Cardiac fibroblast (primary cell): ENCODE results near the gene BTBD18.

Experiments used
- DNase-seq, 2 donors: peaks; one replicate each; pipeline versions ENCODE4 v3.0.0 to v3.0.0-alpha.2; 2010; ENCODE audit warnings: low read depth in 2 of 2
- H3K4me3 ChIP-seq, 2 donors: replicated peaks in 1 of 2; 1 replicate in 1 of 2; 2 replicates in 1 of 2; pipeline ENCODE4 v1.5.1; 2011; ENCODE audit warnings: low read depth in 2 of 2, low read length in 2 of 2, mild to moderate bottlenecking in 2 of 2, moderate library complexity in 1 of 2
- CTCF ChIP-seq: IDR thresholded peaks from one replicate; pipeline ENCODE4 v1.5.1; 2011; ENCODE audit warnings: low read depth, mild to moderate bottlenecking, low read length, inconsistent platforms

Gene BTBD18

GRCh38 chr11:57776031-57776521 is 24.5 kb upstream of the BTBD18 start:
- H3K4me3 ChIP-seq = no peak overlapping the region
- no peak for TF ChIP-seq CTCF
- DNase-seq = peak; percentile 48 to 72

- peak; percentile 41 to 46 for DNase-seq
- H3K4me3 ChIP-seq = no peak overlapping the region
- TF ChIP-seq CTCF = no peak
Measured at GRCh38 chr11:57775491-57775890, 23.9 kb upstream of the BTBD18 start.

GRCh38 chr11:57773026-57773598 is 21.5 kb upstream of the BTBD18 start:
- no peak for TF ChIP-seq CTCF

GRCh38 chr11:57772562-57772961 is 20.9 kb upstream of the BTBD18 start:
- peak in 1 of 2 donors; percentile 40 for DNase-seq
- no peak for TF ChIP-seq CTCF
- H3K4me3 ChIP-seq = no peak overlapping the region

More at GRCh38 chr11:57773026-57773598, 21.5 kb upstream of the BTBD18 start:
- DNase-seq = no peak
- no peak overlapping the region for H3K4me3 ChIP-seq

- no peak overlapping the region for H3K4me3 ChIP-seq
- TF ChIP-seq CTCF = no peak
- no peak for DNase-seq
Measured at GRCh38 chr11:57771365-57771764, 19.7 kb upstream of the BTBD18 start.

- DNase-seq = no peak
- no peak for TF ChIP-seq CTCF
- H3K4me3 ChIP-seq = no peak overlapping the region
Measured at GRCh38 chr11:57770793-57771192, 19.2 kb upstream of the BTBD18 start.

GRCh38 chr11:57764972-57765371 is 13.4 kb upstream of the BTBD18 start:
- no peak for DNase-seq
- TF ChIP-seq CTCF = no peak
- peak overlapping the region; percentile 65 to 75 for H3K4me3 ChIP-seq
